B cell (primary cell): ENCODE data around the gene ZDHHC18. TPM values are rescaled to one million over a fixed set of nuclear protein-coding genes. Genes with fewer than 3 reads are reported as not detected.

ENCODE experiments used
- ATAC-seq: fragments of 200-7000 bp; cut with Tn5 transposase; one replicate; pipeline ENCODE4 v1.10.0; 2021; ENCODE audit warnings: low read depth, mild to moderate bottlenecking, moderate number of reproducible peaks, moderate library complexity
- CTCF ChIA-PET: fragments of 350-600 bp; sonication (Branson Sonifier 250); formaldehyde crosslinking; loops from one replicate; lab custom pipeline; 2021; ENCODE audit warnings: antibody characterized with exemption, inconsistent platforms; lab: Charles Lee
- POLR2A ChIA-PET: fragments of 350-600 bp; sonication (Branson Sonifier 250); formaldehyde crosslinking; loops from one replicate; lab custom pipeline; 2021; ENCODE audit warnings: antibody characterized with exemption; lab: Charles Lee
- DNase-seq: peaks from one replicate; pipeline ENCODE4 v3.0.0; 2013
- H2AFZ ChIP-seq: 2 replicates; pipeline ENCODE4 v1.6.1; 2012; ENCODE audit warnings: mild to moderate bottlenecking, low read depth, low read length; ENCODE audit not compliant: insufficient read depth, poor library complexity, severe bottlenecking
- H3K27ac ChIP-seq, 2 donors: 1 replicate in 1 of 2; 2 replicates in 1 of 2; pipeline ENCODE4 v1.5.1; 2012 to 2013; ENCODE audit warnings: low read length in 2 of 2, mild to moderate bottlenecking in 2 of 2, moderate library complexity in 1 of 2
- H3K27me3 ChIP-seq, 4 experiments: fragments of 200-600 bp in 1 of 4; sonication (generic) in 1 of 4; replicated peaks in 1 of 4; 1 replicate in 2 of 4; 2 replicates in 2 of 4; pipeline versions ENCODE4 v1.6.1 to v1.7.0; 2013 to 2016; ENCODE audit warnings: low read length in 3 of 4, mild to moderate bottlenecking in 2 of 4, mixed read lengths in 1 of 4, moderate library complexity in 1 of 4; ENCODE audit not compliant: insufficient read depth in 4 of 4, control insufficient read depth in 3 of 4; ENCODE audit errors: control extremely low read depth in 1 of 4
- H3K36me3 ChIP-seq, 2 experiments: replicated peaks in 1 of 2; 1 replicate in 1 of 2; 2 replicates in 1 of 2; pipeline versions ENCODE4 v1.6.1 to v1.7.1; 2013; ENCODE audit warnings: low read length in 1 of 2; ENCODE audit not compliant: insufficient read depth in 2 of 2, control insufficient read depth in 1 of 2; ENCODE audit errors: control extremely low read depth in 1 of 2, extremely low read depth in 1 of 2
- H3K4me1 ChIP-seq, 2 donors: fragments of 200-600 bp in 1 of 2; sonication (generic) in 1 of 2; 1 replicate in 1 of 2; 2 replicates in 1 of 2; pipeline versions ENCODE4 v1.5.1 to v1.6.1; 2013 to 2017; ENCODE audit warnings: low read length in 2 of 2; ENCODE audit not compliant: control insufficient read depth in 2 of 2, insufficient read depth in 2 of 2
- H3K4me2 ChIP-seq: replicated peaks from 2 replicates; pipeline ENCODE3; 2012; ENCODE audit warnings: mild to moderate bottlenecking, low read depth, low read length; ENCODE audit not compliant: poor library complexity, severe bottlenecking
- H3K4me3 ChIP-seq, 5 experiments: fragments of 200-600 bp in 1 of 5; sonication (generic) in 1 of 5; 1 replicate in 3 of 5; 2 replicates in 2 of 5; pipeline versions ENCODE4 v1.5.1 to v1.7.0; 2011 to 2016; ENCODE audit warnings: low read length in 4 of 5, mild to moderate bottlenecking in 4 of 5, low read depth in 2 of 5, control low read depth in 1 of 5, moderate library complexity in 1 of 5; ENCODE audit not compliant: insufficient read depth in 1 of 5; ENCODE audit errors: control extremely low read depth in 1 of 5, extremely low read depth in 1 of 5
- H3K79me2 ChIP-seq: fragments of 200-600 bp; sonication (generic); one replicate; pipeline ENCODE4 v1.6.0; 2016; ENCODE audit warnings: low read length; ENCODE audit not compliant: control insufficient read depth, insufficient read depth
- H3K9ac ChIP-seq: fragments of 200-600 bp; sonication (generic); 2 replicates; pipeline ENCODE4 v1.6.1; 2017; ENCODE audit warnings: mild to moderate bottlenecking, low read length, moderate library complexity
- H3K9me3 ChIP-seq, 3 donors: one replicate each; pipeline versions ENCODE4 v1.6.1 to v1.7.1; 2013; ENCODE audit warnings: low read length in 2 of 3; ENCODE audit not compliant: control insufficient read depth in 2 of 3, insufficient read depth in 1 of 3; ENCODE audit errors: control extremely low read depth in 1 of 3
- H4K20me1 ChIP-seq: 2 replicates; pipeline ENCODE4 v1.6.0; 2012; ENCODE audit warnings: mild to moderate bottlenecking, low read length; ENCODE audit not compliant: insufficient read depth, control insufficient read depth, poor library complexity, severe bottlenecking
- H3K27ac Mint-ChIP-seq: one replicate; pipeline ENCODE4 v1.8.0; 2021; ENCODE audit warnings: mixed read lengths
- H3K27me3 Mint-ChIP-seq: one replicate; pipeline ENCODE4 v1.8.0; 2021; ENCODE audit warnings: mixed read lengths
- H3K4me1 Mint-ChIP-seq: one replicate; pipeline ENCODE4 v1.8.0; 2021; ENCODE audit warnings: mixed read lengths
- H3K4me3 Mint-ChIP-seq: one replicate; pipeline ENCODE4 v1.8.0; 2021; ENCODE audit warnings: mixed read lengths
- H3K9me3 Mint-ChIP-seq: one replicate; pipeline ENCODE4 v1.8.0; 2022; ENCODE audit warnings: mixed read lengths; ENCODE audit not compliant: insufficient read depth
- CTCF ChIP-seq: fragments of 200-600 bp; IDR thresholded peaks from one replicate; pipeline ENCODE4 v1.8.0; 2022; ENCODE audit warnings: antibody characterized with exemption, mild to moderate bottlenecking
- EZH2 ChIP-seq: IDR thresholded peaks from 2 replicates; pipeline ENCODE4 v1.6.1; 2012; ENCODE audit warnings: borderline replicate concordance, low read depth, mild to moderate bottlenecking, moderate library complexity, low read length; ENCODE audit not compliant: insufficient read depth, poor library complexity, severe bottlenecking
- WGBS: methylation state at CpG from one replicate; pipeline ENCODE4 v1.1.5; 2013; ENCODE audit warnings: missing lambda C conversion rate; ENCODE audit not compliant: insufficient coverage; 5-methylcytosine and 5-hydroxymethylcytosine counted together
- intact Hi-C: fragments of 100-400 bp; cut with micrococcal nuclease; formaldehyde crosslinking; loops from one replicate; pipeline ENCODE4 v1.10.0; 2022
- polyA plus RNA-seq: library from polyadenylated mRNA; depleted of rRNA; stranded (reverse); fragments of >200 nt; gene quantifications from 2 replicates; pipeline ENCODE4 v1.2.3, GENCODE V29; 2012
- total RNA-seq, 2 donors: library from RNA; stranded (reverse); fragments of 120-200 nt in 1 of 2; gene quantifications; 1 replicate in 1 of 2; 2 replicates in 1 of 2; pipeline versions ENCODE4 v1.2.3 to v1.2.4, GENCODE V29; 2013 to 2022

The ZDHHC18 gene
- total and polyA plus RNA-seq, 2 donors (not counting 1 experiment from before 2014, with no cell fraction given), result 25.8 to 30.8 TPM

GRCh38 chr1:26862781-26863684 lies 36.5 kb downstream of the ZDHHC18 start, which contains the start of gene SFN:
TSS of gene SFN (plus strand) at chr1:26863149. CDS start at chr1:26863213, 64 bp downstream.
- H3K9ac ChIP-seq, result peak within 1 kb of the TSS; percentile 99
- no peaks in the 10 kb centered on the region for H3K27me3 ChIP-seq
- Mint-ChIP-seq H3K4me1 (peaks cover 20% of the 10 kb centered on the region), H3K9me3 (no peaks in the 10 kb centered on the region), H3K27me3 (no peaks in the 10 kb centered on the region), H3K4me3 (peak within 1 kb of the TSS; percentile 94), H3K27ac (peak within 1 kb of the TSS; percentile 89)
- peak within 1 kb of the TSS in 4 of 5 experiments; percentile 80 to 99 (median 94) for H3K4me3 ChIP-seq
- no peaks in the 10 kb centered on the region for H3K79me2 ChIP-seq
- no peaks in the 10 kb centered on the region for H3K36me3 ChIP-seq
- 97% methylated on average over 31 of the region's 37 CpGs for WGBS
- TF ChIP-seq EZH2 (no peak), CTCF (no peak)
- H3K9me3 ChIP-seq, result no peaks in the 10 kb centered on the region
- DNase-seq, result peak; percentile 43
- H3K27ac ChIP-seq, result peak within 1 kb of the TSS; percentile 75 to 90
- ChIA-PET POLR2A (interaction anchor here (1.3 kb wide), 1 partner anchor 27 kb away, joined by 4 read pairs; the partner anchor contains the start of gene GPN2), CTCF (interaction anchor here (0.7 to 2.1 kb wide), 3 partner anchors 11 to 27 kb away, joined by 3 to 8 read pairs (median 4); partner anchors contain the start of gene GPN2)
- ATAC-seq, result no peak
- peaks cover 9 to 25% of the 10 kb centered on the region in 2 donors for H3K4me1 ChIP-seq
- H4K20me1 ChIP-seq, result no peaks in the 10 kb centered on the region
- H3K4me2 ChIP-seq, result peak within 1 kb of the TSS; percentile 95
- intact Hi-C loops, result no loop called here
- H2AFZ ChIP-seq, result peak within 1 kb of the TSS; percentile 99
